ENCODE data around the gene TRPM6.

Gene TRPM6

GRCh38 chr9:74729136-74729695, 158.5 kb downstream of the TRPM6 start:
- Mint-ChIP-seq H3K4me3 (no peak overlapping the region), H3K9me3 (no peaks in the 10 kb centered on the region), H3K36me3 (ENCODE audit: low read depth) (no peaks in the 10 kb centered on the region), H3K27ac (no peak overlapping the region), H3K4me1 (ENCODE audit: low read depth) (peaks cover 2% of the 10 kb centered on the region), H3K27me3 (peaks cover 6% of the 10 kb centered on the region)
- DNase-seq = no peak

- H3K27me3 Mint-ChIP-seq = peaks cover 6% of the 10 kb centered on the region
- H3K4me1 Mint-ChIP-seq (ENCODE audit: low read depth) = peaks cover 2% of the 10 kb centered on the region
- no peak overlapping the region for H3K4me3 Mint-ChIP-seq
- DNase-seq = no peak
- no peak overlapping the region for H3K27ac Mint-ChIP-seq
- no peaks in the 10 kb centered on the region for H3K9me3 Mint-ChIP-seq
- H3K36me3 Mint-ChIP-seq (ENCODE audit: low read depth) = no peaks in the 10 kb centered on the region
Measured at GRCh38 chr9:74728176-74728575, 159.5 kb downstream of the TRPM6 start.

- H3K27me3 Mint-ChIP-seq = peaks cover 9% of the 10 kb centered on the region
- H3K36me3 Mint-ChIP-seq (ENCODE audit: low read depth) = no peaks in the 10 kb centered on the region
- H3K4me3 Mint-ChIP-seq = no peak overlapping the region
- H3K27ac Mint-ChIP-seq = no peak overlapping the region
- no peak for DNase-seq
- H3K4me1 Mint-ChIP-seq (ENCODE audit: low read depth) = peaks cover 2% of the 10 kb centered on the region
- H3K9me3 Mint-ChIP-seq = no peaks in the 10 kb centered on the region
Measured at GRCh38 chr9:74726581-74726980, 161.1 kb downstream of the TRPM6 start.

- no peak overlapping the region for H3K27ac Mint-ChIP-seq
- peaks cover 13% of the 10 kb centered on the region for H3K27me3 Mint-ChIP-seq
- no peak for DNase-seq
- H3K4me3 Mint-ChIP-seq = no peak overlapping the region
- H3K36me3 Mint-ChIP-seq (ENCODE audit: low read depth) = no peaks in the 10 kb centered on the region
- H3K9me3 Mint-ChIP-seq = no peaks in the 10 kb centered on the region
- H3K4me1 Mint-ChIP-seq (ENCODE audit: low read depth) = peaks cover 2% of the 10 kb centered on the region
Measured at GRCh38 chr9:74724317-74724716, 163.4 kb downstream of the TRPM6 start.

GRCh38 chr9:74721696-74722660, 165.7 kb downstream of the TRPM6 start:
- Mint-ChIP-seq H3K4me1 (ENCODE audit: low read depth) (no peaks in the 10 kb centered on the region), H3K9me3 (no peaks in the 10 kb centered on the region), H3K27ac (no peak overlapping the region), H3K4me3 (no peak overlapping the region), H3K36me3 (ENCODE audit: low read depth) (no peaks in the 10 kb centered on the region), H3K27me3 (peaks cover 11% of the 10 kb centered on the region)
- DNase-seq = no peak

GRCh38 chr9:74719306-74719705, 168.4 kb downstream of the TRPM6 start:
- H3K27me3 Mint-ChIP-seq = peaks cover 7% of the 10 kb centered on the region
- H3K4me3 Mint-ChIP-seq = no peak overlapping the region
- no peaks in the 10 kb centered on the region for H3K36me3 Mint-ChIP-seq (ENCODE audit: low read depth)
- H3K4me1 Mint-ChIP-seq (ENCODE audit: low read depth) = no peaks in the 10 kb centered on the region
- DNase-seq = no peak
- H3K27ac Mint-ChIP-seq = no peak overlapping the region
- no peaks in the 10 kb centered on the region for H3K9me3 Mint-ChIP-seq

- H3K4me3 Mint-ChIP-seq = no peak overlapping the region
- H3K4me1 Mint-ChIP-seq (ENCODE audit: low read depth) = no peaks in the 10 kb centered on the region
- no peaks in the 10 kb centered on the region for H3K36me3 Mint-ChIP-seq (ENCODE audit: low read depth)
- no peak overlapping the region for H3K27ac Mint-ChIP-seq
- no peak for DNase-seq
- H3K27me3 Mint-ChIP-seq = peaks cover 7% of the 10 kb centered on the region
- no peaks in the 10 kb centered on the region for H3K9me3 Mint-ChIP-seq
Measured at GRCh38 chr9:74718709-74719108, 169.0 kb downstream of the TRPM6 start.

- Mint-ChIP-seq H3K4me3 (no peak overlapping the region), H3K27me3 (peaks cover 22% of the 10 kb centered on the region), H3K27ac (no peak overlapping the region), H3K36me3 (ENCODE audit: low read depth) (no peaks in the 10 kb centered on the region), H3K4me1 (ENCODE audit: low read depth) (no peaks in the 10 kb centered on the region), H3K9me3 (no peaks in the 10 kb centered on the region)
- DNase-seq = no peak
Measured at GRCh38 chr9:74711341-74711740, 176.4 kb downstream of the TRPM6 start.

- Mint-ChIP-seq H3K27ac (no peak overlapping the region), H3K4me3 (no peak overlapping the region), H3K27me3 (peaks cover 45% of the 10 kb centered on the region), H3K4me1 (ENCODE audit: low read depth) (no peaks in the 10 kb centered on the region), H3K9me3 (no peaks in the 10 kb centered on the region), H3K36me3 (ENCODE audit: low read depth) (no peaks in the 10 kb centered on the region)
- DNase-seq = no peak
Measured at GRCh38 chr9:74697535-74697934, 190.2 kb downstream of the TRPM6 start.

GRCh38 chr9:74696520-74696919, 191.2 kb downstream of the TRPM6 start:
- Mint-ChIP-seq H3K4me3 (no peak overlapping the region), H3K4me1 (ENCODE audit: low read depth) (no peaks in the 10 kb centered on the region), H3K27me3 (peaks cover 50% of the 10 kb centered on the region), H3K27ac (no peak overlapping the region), H3K36me3 (ENCODE audit: low read depth) (no peaks in the 10 kb centered on the region), H3K9me3 (no peaks in the 10 kb centered on the region)
- no peak for DNase-seq

GRCh38 chr9:74691058-74691457, 196.7 kb downstream of the TRPM6 start:
- H3K9me3 Mint-ChIP-seq = no peaks in the 10 kb centered on the region
- no peak overlapping the region for H3K27ac Mint-ChIP-seq
- no peak for DNase-seq
- H3K36me3 Mint-ChIP-seq (ENCODE audit: low read depth) = no peaks in the 10 kb centered on the region
- H3K27me3 Mint-ChIP-seq = peaks cover 24% of the 10 kb centered on the region
- no peak overlapping the region for H3K4me3 Mint-ChIP-seq
- H3K4me1 Mint-ChIP-seq (ENCODE audit: low read depth) = peaks cover 3% of the 10 kb centered on the region

GRCh38 chr9:74683322-74683721, 204.4 kb downstream of the TRPM6 start:
- DNase-seq = no peak
- H3K9me3 Mint-ChIP-seq = no peaks in the 10 kb centered on the region
- no peak overlapping the region for H3K27ac Mint-ChIP-seq
- H3K27me3 Mint-ChIP-seq = peaks cover 6% of the 10 kb centered on the region
- H3K4me3 Mint-ChIP-seq = no peak overlapping the region
- H3K36me3 Mint-ChIP-seq (ENCODE audit: low read depth) = no peaks in the 10 kb centered on the region
- peaks cover 3% of the 10 kb centered on the region for H3K4me1 Mint-ChIP-seq (ENCODE audit: low read depth)

- no peak for DNase-seq
- H3K4me3 Mint-ChIP-seq = no peak overlapping the region
- H3K27ac Mint-ChIP-seq = no peak overlapping the region
- H3K27me3 Mint-ChIP-seq = no peaks in the 10 kb centered on the region
- no peaks in the 10 kb centered on the region for H3K36me3 Mint-ChIP-seq (ENCODE audit: low read depth)
- no peaks in the 10 kb centered on the region for H3K4me1 Mint-ChIP-seq (ENCODE audit: low read depth)
- no peaks in the 10 kb centered on the region for H3K9me3 Mint-ChIP-seq
Measured at GRCh38 chr9:74681906-74682305, 205.8 kb downstream of the TRPM6 start.

GRCh38 chr9:74674077-74674476, 213.6 kb downstream of the TRPM6 start:
- Mint-ChIP-seq H3K36me3 (ENCODE audit: low read depth) (no peaks in the 10 kb centered on the region), H3K27ac (no peak overlapping the region), H3K4me1 (ENCODE audit: low read depth) (no peaks in the 10 kb centered on the region), H3K27me3 (no peaks in the 10 kb centered on the region), H3K4me3 (no peak overlapping the region), H3K9me3 (no peaks in the 10 kb centered on the region)
- no peak for DNase-seq

Data from activated T-cell treated with anti-CD3 and anti-CD28 coated beads, Interleukin-2, amount 50 U/mL, for 24 hours (primary cell).